ENCODE results near the gene ANO1.

ANO1 gene

DNA sequence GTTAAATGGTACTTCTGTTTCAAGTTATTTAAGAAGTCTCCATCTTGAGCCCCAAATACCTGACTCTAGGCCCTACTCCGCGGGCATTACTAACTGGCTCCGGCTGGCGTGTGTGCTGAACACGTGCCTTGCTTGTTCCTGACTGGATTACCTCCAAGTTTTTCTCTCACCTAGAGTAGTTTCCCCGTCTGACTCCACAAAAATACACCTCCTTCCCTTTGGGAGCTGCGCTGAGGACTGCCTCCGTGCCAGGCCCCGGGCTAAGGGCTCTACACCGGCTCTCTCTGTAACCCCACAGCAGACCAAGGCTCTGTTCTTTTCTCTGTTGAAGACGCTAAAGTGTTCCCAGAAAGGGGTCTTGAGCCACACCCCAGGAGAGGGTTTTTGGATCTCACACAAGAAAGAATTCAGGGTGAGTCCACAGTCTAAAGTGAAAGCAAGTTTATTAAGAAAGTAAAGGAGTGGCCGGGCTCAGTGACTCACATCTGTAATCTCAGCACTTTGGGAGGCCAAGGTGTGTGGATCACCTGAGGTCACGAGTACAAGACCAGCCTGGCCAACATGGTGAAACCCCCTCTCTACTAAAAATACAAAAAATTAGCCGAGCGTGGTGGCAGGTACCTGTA is 61.8 kb downstream of the ANO1 start:
- no peak for DNase-seq

DNA sequence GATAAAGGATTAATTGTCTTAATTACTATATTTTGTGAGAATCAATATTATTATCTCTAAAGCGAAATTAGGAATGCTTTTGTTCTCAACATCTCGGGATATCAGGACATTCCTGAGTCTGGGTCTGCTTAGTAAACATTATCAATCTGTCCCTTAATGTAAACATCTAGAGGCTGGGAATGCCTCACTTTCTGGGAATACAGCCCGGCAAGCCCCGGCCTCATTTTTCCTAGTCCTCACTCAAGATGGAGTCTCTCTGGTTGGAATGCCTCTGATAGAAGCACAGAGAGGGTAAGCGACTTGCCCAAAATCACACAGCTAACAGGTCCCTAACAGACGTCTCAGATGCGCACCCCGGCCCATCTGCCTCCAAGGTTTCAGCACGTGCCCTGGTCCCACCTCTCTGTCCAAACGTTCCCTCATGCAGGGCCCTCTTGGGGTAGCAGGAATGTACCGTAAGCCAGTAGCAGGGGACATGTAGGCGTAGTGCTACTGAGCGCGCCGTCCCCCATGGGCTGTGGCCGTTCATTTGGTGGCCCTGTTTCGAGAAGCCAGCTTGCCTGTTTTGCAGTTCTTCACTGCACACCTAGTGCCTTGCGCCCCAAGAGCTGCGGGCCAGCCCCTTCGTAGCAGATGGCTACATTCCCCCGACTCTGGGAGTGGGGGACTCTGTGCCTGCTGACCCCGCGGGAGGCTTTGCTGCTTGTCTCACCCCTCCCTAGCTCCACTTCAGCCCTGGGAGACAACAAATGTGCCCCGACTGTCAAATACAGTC is 62.8 kb downstream of the ANO1 start:
- DNase-seq = no peak

DNA sequence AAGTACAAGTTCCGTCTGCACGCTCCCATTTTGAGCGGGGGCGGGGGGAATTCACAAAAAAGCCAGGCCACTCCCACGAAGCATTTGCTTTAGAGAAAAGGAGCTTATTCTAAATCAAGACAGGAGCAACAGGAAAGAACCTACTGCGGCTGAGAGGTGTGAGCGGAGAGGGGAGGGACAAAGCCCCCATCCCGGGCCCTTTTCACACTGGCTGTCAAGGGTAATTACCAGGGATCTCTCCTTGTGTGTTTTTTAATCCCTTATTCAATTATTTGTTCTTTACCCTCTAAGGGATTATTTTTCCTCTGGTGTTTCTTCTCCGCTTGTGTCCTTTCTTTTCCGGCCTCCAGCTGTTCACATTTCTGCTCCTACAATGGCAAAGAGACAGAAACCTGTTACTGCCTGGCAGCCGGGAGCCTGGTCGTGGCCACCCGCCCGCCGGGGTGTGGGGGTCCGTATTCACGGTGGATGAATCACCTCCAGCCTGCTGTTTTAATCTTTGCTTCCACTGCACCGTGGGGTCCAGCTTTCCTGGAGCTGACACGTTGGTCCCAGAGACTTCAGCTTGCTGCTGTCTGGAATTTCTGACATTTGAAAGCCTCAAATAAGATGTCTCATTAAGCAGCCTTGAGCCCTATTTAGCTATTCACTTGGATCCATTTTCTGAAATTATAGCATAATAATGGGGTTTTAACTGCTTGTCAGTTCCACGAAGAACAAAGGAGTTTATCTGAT is 63.5 kb downstream of the ANO1 start:
- no peak for DNase-seq

DNA sequence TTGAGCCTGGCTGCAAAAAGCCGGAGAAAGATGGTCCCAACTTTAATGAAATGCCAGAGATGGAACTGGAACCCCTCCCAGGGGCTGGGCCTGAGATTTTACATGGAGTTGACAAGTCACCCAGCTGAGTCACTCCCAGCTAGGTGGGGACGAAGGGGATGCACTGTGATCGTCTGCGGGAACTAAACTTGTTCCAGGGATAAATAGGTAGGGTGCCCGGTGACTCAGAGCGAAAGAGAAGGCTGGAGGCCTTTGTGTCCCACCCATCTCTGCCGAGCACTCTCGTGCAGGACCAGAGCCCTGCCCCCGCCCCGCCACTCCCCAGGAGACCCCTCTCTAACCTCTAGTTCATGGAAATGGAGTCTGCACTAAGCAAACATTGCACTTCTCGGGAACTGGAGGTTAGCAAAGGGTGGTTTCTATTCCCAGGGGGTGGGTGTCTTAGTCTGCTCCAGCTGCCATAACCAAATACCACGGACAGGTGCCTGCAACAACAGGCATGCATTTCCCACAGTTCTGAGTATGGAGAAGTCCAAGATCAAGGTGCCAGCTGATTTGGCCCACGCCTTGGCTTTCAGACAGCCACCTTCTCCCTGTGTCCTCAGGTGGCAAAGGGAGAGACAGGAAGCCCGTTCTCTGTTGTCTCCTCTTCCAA is 64.2 kb downstream of the ANO1 start:
- no peak for DNase-seq

DNA sequence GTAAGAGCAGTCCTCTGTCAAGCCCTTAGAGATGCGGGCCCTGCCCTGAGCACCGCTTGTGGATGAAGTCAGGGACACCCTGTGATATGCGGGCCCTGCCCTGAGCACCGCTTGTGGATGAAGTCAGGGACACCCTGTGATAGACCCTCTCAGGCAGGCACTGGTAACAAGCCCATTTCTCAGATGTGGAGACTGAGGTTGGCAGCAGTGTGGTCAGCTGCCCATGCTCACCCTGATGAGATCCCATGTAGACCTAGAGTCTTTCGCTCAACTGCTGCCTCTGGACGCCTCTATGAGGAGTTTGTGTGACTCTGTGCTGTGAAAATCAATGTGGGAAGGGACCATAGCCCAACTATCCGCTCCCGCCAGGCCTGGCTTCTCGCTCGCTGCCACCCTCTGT is 66.1 kb downstream of the ANO1 start:
- DNase-seq = no peak

DNA sequence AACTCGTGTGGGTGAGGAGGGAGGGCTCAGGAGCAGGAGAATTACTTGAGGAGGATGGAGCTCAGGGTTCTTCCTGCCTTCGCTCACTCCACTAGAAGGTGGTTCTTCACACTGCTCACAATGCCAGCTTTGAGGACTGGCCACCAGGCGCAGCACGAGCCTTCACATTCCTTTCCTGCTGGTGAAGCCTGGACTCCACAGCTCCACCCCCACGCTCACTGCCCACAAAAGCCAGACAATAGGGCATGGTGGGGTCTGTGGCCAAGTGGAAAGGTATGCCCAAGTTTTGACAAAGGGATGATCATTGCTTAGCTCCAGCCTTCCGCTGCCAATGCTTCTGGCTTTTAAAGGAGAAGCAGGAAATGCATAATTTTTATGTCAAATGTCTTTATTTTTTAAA is 67.0 kb downstream of the ANO1 start:
- DNase-seq = no peak

DNA sequence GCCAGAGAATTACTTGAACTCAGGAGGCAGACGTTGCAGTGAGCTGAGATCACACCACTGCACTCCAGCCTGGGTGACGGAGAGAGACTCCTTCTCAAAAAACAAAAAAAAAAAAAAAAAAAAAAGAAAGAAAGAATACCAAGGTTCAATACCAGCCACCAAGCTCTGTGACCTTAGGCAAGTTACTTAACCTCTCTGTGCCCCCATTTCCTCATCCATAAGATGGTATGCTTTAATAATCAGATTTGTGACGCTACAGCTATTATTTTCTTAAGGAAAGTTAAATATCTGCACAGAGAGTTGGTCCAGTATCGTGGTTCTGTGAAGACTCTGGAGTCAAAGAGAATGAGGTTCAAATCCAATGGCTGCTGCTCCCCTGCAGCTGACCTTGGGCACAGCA is 67.7 kb downstream of the ANO1 start:
- DNase-seq = no peak

DNA sequence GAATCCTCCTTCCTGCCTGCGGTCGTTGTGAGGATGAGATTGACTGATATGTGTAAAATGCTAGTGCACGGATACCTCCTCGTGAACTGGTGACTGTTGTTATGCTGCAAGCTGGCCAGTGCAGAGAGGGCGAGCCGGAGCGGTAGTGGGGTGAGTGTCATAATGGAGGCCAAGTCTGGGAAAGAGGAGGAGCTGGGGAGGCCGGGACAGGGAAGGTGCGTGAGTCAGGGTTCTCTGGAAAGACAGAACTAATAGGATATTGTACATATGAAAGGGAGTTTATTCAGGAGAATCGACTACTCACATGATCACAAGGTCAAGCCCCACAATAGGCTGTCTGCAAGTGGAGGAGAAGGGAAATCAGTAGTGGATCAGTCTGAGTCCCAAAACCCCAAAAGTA is 68.2 kb downstream of the ANO1 start:
- DNase-seq = no peak

DNA sequence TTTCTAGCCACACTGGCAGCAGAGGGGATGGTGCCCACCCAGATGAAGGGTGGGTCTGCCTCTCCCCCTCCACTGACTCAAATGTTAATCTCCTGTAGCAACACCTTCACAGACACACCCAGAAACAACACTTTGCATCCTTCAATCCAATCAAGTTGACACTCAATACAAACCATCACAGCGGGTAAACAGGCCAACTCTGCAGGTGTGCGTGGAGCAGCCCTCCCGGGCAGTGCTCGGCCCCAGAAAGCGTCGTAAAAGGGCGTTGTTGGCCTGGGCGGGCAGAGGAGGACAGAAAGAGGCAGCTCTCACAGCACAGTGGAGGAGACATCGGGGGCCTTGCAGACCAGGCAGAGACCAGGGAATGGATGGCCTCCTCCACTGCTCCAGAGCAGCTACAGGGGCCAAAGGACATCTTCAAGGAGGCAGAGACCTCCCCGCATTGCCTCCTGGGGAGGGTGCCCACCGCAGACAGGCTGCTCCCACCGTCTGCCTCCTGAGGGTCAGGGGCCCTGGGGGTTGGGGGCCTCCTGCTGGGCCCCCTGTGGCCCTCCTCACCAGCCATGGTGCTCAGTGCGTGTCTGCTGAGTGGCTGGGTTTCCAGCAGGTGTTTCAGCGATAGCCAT is 68.9 kb downstream of the ANO1 start:
- no peak for DNase-seq

DNA sequence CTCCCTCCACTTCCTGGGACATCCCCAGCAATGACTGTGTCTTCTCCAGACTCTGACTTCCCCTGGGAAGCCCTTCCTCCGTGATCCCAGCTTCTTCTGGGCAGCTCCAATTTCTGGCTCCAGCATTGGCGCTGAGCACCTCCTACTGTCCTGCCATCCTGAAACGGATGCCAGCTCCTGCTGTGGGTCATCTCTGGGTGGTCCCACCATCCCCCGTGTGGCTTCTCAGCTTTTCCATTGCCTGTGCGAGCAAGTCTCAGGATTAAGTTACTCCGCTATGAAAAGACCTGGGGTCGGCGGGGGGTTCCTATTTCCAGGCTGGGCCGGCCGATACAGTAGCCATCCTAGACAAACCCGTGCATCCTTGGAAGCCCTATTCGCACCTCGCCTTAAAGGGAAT is 69.6 kb downstream of the ANO1 start:
- no peak for DNase-seq

DNA sequence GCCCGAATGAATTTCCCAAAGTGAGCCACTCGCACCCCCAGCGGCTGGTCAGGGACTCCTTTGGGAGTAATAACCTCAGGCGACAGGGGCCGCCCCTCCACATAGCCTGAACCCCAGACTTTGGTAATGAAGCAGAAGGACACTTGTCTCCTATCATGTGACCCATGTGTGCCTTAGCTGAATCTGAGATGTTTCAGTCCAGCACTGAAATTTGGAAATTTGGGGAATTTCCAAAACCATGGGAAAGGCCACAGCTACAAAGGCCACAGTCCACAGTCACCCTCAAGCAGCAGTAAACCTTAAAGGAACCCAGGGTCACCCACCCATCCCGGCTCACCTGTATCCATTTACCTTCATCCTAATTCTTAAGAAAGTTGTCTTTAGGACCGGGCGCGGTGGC is 73.6 kb downstream of the ANO1 start:
- no peak for DNase-seq

DNA sequence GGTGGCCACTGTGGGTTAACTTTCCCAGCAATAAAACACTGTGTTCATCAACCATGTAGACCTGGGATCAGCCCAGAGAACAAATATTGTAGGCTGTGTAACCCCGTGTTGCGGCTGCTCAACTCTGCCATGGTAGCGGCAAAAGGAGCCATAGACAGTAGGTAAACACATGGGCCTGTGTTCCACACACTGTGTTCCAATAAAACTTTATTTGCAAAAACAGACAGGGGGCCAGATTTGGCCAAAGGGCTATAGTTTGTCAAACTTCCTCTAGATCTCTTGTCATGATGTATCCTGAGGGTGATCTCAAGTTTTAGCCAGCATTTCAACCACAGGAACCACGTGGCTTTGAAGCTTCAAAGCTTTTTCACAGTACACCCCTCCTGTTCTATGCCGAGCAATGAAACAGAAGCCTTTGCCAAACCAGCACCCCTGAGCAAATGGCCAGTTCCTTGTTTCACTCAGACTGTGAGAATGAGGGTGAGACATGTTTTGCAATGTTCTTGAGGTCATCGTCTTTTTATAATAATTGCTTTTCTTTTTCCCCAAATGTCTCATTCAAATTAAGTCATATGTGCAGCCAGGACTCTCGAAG is 75.1 kb downstream of the ANO1 start:
- no peak for DNase-seq

DNA sequence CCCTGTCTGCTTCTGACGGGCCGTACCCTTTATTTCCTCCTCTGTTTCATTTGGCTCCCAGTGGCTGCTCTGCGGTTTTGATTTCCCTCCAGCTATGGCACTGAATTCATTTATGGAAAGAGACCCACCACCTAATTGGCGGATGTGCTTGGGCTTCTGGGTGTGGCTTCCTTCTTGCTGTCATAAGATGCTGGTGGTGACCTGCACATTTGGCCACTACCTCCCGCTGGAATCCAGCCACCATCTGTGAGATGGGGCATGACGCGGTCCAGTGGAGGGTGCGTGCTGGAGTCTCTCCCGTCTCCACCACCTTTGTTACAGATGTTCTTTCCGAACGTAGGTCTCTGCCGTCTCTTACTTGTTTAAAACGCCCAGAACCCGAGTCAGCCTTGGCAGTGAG is 77.3 kb downstream of the ANO1 start:
- DNase-seq = no peak

DNA sequence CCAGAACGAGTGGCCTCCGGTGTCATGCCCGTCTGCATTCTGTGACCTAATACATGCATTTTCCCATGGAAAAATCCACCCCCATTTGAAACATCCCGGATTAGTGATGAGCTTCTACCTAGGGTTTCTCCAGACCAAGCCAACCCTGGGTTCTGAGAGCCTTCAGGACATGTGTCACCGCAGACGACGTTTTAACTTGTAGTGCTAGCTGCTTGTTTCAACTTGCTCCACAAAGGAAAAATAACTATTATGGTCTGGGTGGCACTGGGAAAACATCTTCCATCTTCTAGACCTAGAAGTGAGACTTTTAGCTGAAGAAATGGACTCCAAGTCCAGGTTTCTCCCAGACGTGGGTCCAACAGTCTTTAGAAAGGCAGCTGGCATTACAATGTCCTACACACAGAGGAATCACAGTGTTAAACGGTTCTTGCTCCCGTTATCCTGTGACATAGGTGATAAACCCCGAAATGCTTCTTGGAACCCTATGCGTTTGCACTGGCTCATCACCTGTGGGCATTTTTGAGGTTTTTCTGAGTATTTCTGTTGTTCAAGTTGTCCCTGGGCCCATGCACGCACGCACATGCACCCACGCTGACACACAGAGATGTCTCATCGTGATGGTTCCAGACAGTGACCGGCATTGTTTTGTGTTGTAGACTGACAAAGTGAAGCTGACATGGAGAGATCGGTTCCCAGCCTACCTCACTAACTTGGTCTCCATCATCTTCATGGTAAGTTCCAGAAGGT is 78.3 kb downstream of the ANO1 start:
- DNase-seq = no peak

DNA sequence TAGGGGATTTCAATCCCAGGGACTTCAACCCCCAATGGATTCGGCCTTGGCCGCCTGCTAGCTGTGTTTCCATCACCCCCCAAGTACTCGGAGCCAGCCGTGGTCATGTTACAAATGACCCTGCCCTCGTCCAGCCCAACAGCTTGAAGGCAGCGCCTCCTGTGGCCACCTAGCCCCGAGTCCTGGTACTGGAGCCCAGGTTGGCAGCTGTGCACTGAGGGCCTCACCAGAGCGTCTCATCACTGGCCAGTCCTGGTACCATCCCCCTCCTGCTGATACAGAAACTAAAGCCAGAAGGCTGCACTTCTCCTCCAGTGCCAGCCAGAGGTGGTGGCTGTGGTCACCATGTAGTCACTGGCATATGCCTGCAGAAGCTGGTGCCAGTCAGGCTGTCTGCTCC is 80.1 kb downstream of the ANO1 start:
- no peak for DNase-seq

DNA sequence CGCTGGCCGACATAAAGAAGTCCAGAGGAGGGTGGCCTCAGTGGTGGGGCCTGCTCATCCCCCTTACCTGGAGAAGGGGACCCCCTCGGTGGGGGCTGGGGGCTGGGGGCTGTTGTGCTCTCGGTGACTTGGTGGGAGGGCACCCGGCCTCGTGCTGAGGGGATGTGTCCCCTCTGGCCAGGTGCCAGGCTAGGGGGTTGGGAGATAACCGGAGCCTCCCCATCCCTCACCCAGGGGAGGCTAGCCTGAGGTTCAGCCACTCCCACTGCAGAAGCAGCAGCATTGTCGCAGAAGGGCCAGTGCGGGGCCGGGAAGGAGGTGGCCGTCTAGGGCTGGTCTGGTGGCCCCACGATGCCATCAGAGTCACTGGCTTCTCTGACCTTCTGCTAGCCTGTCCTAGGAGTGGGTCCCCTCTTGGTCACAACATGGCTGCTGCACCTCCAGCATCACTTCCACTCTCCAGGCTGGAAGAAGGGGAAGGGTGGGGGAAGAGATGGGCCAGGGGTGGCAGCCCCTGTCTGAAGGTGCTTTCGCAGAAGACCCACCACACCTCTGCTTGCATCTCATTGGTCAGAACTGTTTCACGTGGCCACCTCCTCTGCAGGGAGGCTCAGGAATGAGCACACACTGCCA is 80.8 kb downstream of the ANO1 start:
- no peak for DNase-seq

DNA sequence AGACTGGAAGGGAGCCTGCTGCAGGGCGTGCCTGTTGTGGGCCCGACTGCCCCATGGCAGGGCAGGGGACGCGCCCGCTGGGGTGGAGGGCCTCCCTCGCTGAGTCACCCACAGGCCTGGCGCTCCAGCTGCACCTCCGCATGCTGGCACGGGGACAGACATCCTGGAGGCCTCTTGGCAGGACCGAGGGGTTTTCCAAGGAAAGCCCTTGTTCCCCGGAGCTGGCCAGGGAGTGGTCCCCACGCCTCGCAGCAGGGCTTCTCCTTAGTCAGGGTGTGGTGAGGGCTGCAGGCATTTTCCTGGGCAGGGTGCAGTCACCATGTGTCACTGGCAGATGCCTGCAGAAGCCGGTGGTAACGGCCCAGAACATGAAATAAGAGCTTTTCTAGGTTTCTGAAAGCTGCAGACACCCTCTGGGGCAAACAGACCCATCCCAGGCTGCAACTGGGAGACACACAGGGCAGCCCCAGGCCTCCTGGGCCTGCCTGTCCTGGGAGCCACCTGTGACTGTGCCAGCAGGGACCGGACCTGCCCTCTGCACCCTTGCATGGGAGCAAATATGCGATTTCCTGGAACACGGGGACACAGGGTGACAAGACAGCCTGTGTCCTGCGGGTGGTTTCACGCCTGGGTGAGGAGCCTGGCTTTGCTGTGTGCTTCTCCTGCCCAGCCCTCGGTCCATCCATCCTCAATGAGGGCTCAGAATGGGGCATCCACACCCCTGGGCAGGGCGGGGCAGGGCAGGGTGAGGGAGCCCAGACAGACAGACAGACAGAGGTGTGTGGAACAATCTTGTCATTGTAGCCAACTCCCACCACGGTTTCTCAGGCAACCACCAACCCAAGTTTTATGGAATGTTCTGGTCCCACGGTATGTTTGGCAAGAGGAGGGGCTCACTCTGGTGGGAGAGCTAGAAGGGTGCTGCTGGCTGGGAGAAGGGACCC is 81.8 kb downstream of the ANO1 start:
- no peak for DNase-seq

DNA sequence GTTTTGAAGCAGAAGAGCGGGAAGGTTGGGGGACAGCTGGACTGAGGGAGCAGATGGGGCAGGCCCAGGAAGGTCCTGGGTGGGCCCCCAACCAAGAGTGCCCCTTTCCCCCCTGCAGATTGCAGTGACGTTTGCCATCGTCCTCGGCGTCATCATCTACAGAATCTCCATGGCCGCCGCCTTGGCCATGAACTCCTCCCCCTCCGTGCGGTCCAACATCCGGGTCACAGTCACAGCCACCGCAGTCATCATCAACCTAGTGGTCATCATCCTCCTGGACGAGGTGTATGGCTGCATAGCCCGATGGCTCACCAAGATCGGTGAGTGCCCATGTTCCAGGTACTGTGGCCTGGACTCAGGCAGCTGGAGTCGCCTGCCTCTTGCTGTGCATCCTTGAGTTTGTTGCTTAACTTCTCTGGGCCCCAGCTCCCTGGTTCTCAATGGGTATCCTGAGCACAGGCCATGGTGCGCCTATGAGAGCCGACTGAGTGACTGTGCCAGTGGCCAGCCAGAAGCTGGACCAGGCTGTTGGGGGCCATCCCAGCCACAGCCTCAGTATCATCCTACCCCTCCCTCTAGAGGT is 83.0 kb downstream of the ANO1 start:
- DNase-seq = no peak

DNA sequence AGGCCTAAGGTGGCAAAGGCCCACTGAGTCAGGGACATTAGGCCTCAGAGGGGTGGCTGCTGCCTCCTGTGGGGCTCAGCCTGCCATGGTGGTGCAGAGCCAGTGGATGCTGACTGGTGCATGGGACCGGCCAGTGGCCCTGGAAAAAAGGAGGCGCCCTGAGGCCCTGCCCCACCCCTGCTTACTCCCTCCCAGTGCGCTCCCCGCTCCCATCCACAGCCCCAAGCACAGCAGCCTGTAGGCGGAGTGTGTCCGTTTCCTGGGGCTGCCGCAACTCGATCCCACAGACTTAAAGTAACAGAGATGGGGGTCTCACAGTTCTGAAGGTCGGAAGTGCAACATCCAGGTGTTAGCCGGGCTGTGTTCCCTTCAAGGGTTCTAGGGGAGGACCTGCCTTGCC is 86.6 kb downstream of the ANO1 start:
- no peak for DNase-seq

DNA sequence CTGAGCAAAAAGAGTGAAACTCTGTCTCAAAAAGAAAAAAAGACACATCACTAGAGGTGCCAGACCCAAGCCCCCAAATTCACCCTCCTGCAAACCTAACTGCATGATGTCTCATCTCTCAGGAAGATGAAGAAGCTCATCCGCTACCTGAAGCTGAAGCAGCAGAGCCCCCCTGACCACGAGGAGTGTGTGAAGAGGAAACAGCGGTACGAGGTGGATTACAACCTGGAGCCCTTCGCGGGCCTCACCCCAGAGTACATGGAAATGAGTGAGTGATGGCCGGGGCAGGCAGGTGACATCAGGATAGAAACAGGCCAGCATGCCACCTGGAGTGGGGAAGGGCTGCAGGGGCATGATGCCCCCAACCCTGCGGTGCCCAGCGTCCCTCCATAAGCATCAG is 89.0 kb downstream of the ANO1 start:
- no peak for DNase-seq
